K562 (cell line): ENCODE results near the gene BTG2. TPM values are rescaled to one million over a fixed set of nuclear protein-coding genes. Genes with fewer than 3 reads are reported as not detected.

Experiments used
- ATAC-seq: fragments of 200-7000 bp; cut with Tn5 transposase; 3 replicates; pipeline ENCODE4 v1.9.1; 2020; ENCODE audit warnings: moderate library complexity
- BruUV-seq: library from RNA; stranded (reverse); fragments of 400-500 nt; replicated peaks from 2 replicates; lab custom pipeline; 2021; lab: Mats Ljungman, UMichigan
- CTCF ChIA-PET: fragments of 300-600 bp; formaldehyde crosslinking; extraction: SDS; loops from one replicate; lab custom pipeline; 2021; ENCODE audit warnings: low intra/inter-chr PET ratio; lab: Yijun Ruan, JAX
- POLR2A ChIA-PET: fragments of 300-600, 350-650 bp; sonication (Branson Sonifier 250); formaldehyde crosslinking; extraction: SDS; loops from one replicate; lab custom pipeline; 2021; ENCODE audit warnings: antibody characterized with exemption, inconsistent platforms; lab: Yijun Ruan, JAX
- DNase-seq, 4 experiments: peaks; one replicate each; pipeline versions ENCODE4 v3.0.0 to v3.0.0-alpha.2; 2011 to 2018; ENCODE audit warnings: low spot score in 3 of 4, mixed read lengths in 3 of 4; ENCODE audit errors: extremely low read depth in 1 of 4
- FAIRE-seq: peaks from 2 replicates; lab custom pipeline; 2011; peaks lifted over from hg19 to GRCh38; lab: Jason Lieb, UNC
- H2AFZ ChIP-seq: 2 replicates; pipeline ENCODE4 v1.6.0; 2011; ENCODE audit warnings: low read depth, low read length, control low read depth, inconsistent platforms
- H3K27ac ChIP-seq: fragments of 200-600 bp; 3 replicates; pipeline ENCODE4 v1.8.0; 2011; ENCODE audit warnings: low read depth, mild to moderate bottlenecking, control low read depth, inconsistent platforms, low read length, moderate library complexity, mixed read lengths; ENCODE audit errors: extremely low read depth
- H3K27me3 ChIP-seq, 2 experiments: fragments of 300-600 bp in 1 of 2; 2 replicates in 1 of 2; 3 replicates in 1 of 2; pipeline versions ENCODE4 v1.6.0 to v1.8.0; 2011; ENCODE audit warnings: inconsistent platforms in 2 of 2, low read length in 2 of 2, mild to moderate bottlenecking in 1 of 2, mixed read lengths in 1 of 2, moderate library complexity in 1 of 2; ENCODE audit not compliant: control insufficient read depth in 2 of 2, insufficient read depth in 2 of 2
- H3K36me3 ChIP-seq: fragments of 300-600 bp; 3 replicates; pipeline ENCODE4 v1.8.0; 2011; ENCODE audit warnings: mild to moderate bottlenecking, low read length, inconsistent platforms; ENCODE audit not compliant: control insufficient read depth, insufficient read depth
- H3K4me1 ChIP-seq, 2 experiments: fragments of 200-600 bp in 1 of 2; replicated peaks in 1 of 2; 2 replicates in 1 of 2; 3 replicates in 1 of 2; pipeline versions ENCODE4 v1.5.1 to v1.8.0; 2011; ENCODE audit warnings: inconsistent platforms in 2 of 2, low read length in 2 of 2, mild to moderate bottlenecking in 1 of 2, mixed read lengths in 1 of 2, moderate library complexity in 1 of 2; ENCODE audit not compliant: control insufficient read depth in 2 of 2, insufficient read depth in 2 of 2
- H3K4me2 ChIP-seq: 2 replicates; pipeline ENCODE4 v1.6.1; 2011; ENCODE audit warnings: low read length, control low read depth, inconsistent platforms, mixed read lengths; ENCODE audit not compliant: insufficient read depth
- H3K4me3 ChIP-seq: fragments of 200-600 bp; sonication (generic), shearing (Covaris generic); 2 replicates; pipeline ENCODE4 v1.5.1; 2016; ENCODE audit warnings: control low read depth, inconsistent platforms
- H3K79me2 ChIP-seq: fragments of 200-600 bp; 3 replicates; pipeline ENCODE4 v1.8.0; 2011; ENCODE audit warnings: low read length, inconsistent platforms; ENCODE audit not compliant: control insufficient read depth, insufficient read depth
- H3K9ac ChIP-seq, 2 experiments: 2 replicates each; pipeline versions ENCODE4 v1.6.0 to v1.6.1; 2011; ENCODE audit warnings: low read depth in 2 of 2, low read length in 2 of 2, control low read depth in 1 of 2, inconsistent platforms in 1 of 2, mild to moderate bottlenecking in 1 of 2, mixed read lengths in 1 of 2; ENCODE audit not compliant: insufficient read depth in 1 of 2
- H3K9me1 ChIP-seq: one replicate; pipeline ENCODE4 v1.6.0; 2011; ENCODE audit warnings: inconsistent platforms, mild to moderate bottlenecking, low read length, moderate library complexity; ENCODE audit not compliant: control insufficient read depth, insufficient read depth
- H3K9me3 ChIP-seq: replicated peaks from 2 replicates; pipeline ENCODE4 v1.5.1; 2011; ENCODE audit warnings: low read depth, low read length, inconsistent platforms; ENCODE audit not compliant: control insufficient read depth, insufficient read depth
- H4K20me1 ChIP-seq: replicated peaks from 2 replicates; pipeline ENCODE4 v1.6.1; 2011; ENCODE audit warnings: low read length, inconsistent platforms, mixed read lengths; ENCODE audit not compliant: control insufficient read depth, insufficient read depth
- CBX2 ChIP-seq: fragments of 200-600 bp; sonication (generic); IDR thresholded peaks from one replicate; pipeline ENCODE4 v1.6.1; 2012; ENCODE audit warnings: mild to moderate bottlenecking, low read length, inconsistent platforms; ENCODE audit not compliant: insufficient read depth, poor library complexity, severe bottlenecking
- FOXK2 ChIP-seq, 2 experiments: fragments of 450-650 bp; IDR thresholded peaks in 1 of 2; conservative IDR thresholded peaks in 1 of 2; 2 replicates each; pipeline ENCODE4 v1.6.1; 2016; ENCODE audit warnings: low read depth in 2 of 2, mild to moderate bottlenecking in 1 of 2
- GABPB2 ChIP-seq: fragments of 250-450 bp; sonication (Bioruptor Pico); conservative IDR thresholded peaks from 2 replicates; pipeline ENCODE4 v1.5.1; 2021; ENCODE audit warnings: mild to moderate bottlenecking
- GMEB1 ChIP-seq: fragments of 250-450 bp; sonication (Bioruptor Pico); IDR thresholded peaks from 2 replicates; pipeline ENCODE4 v1.4.0; 2020; ENCODE audit warnings: mild to moderate bottlenecking
- GTF2B ChIP-seq: IDR thresholded peaks from 2 replicates; pipeline ENCODE4 v1.6.1; 2011; ENCODE audit not compliant: insufficient read length; ENCODE audit errors: extremely low read depth
- HNRNPK ChIP-seq: fragments of 200-400 bp; formaldehyde crosslinking; IDR thresholded peaks from one replicate; pipeline ENCODE4 v1.6.1; 2018; ENCODE audit warnings: mild to moderate bottlenecking, low read depth, low read length; ENCODE audit not compliant: poor library complexity, severe bottlenecking
- PHTF2 ChIP-seq: fragments of 250-450 bp; sonication (Bioruptor Pico); IDR thresholded peaks from 2 replicates; pipeline ENCODE4 v1.5.0; 2021; ENCODE audit warnings: mild to moderate bottlenecking
- WGBS: fragments of 100-300 bp; shearing (Covaris generic); methylation state at CpG from one replicate; pipeline ENCODE4 v1.1.6; 2016; ENCODE audit warnings: low coverage, mixed read lengths; ENCODE audit not compliant: insufficient coverage; ENCODE audit errors: missing lambda C conversion rate; 5-methylcytosine and 5-hydroxymethylcytosine counted together
- in situ Hi-C: fragments of 300-500 bp; cut with MboI; formaldehyde crosslinking; loops from 4 replicates; pipeline ENCODE4 v1.15.0; 2018; ENCODE audit warnings: inconsistent platforms, mixed read lengths
- intact Hi-C: fragments of 100-400 bp; cut with micrococcal nuclease; formaldehyde crosslinking; loops from 2 replicates; pipeline ENCODE4 v1.14.2; 2022
- polyA plus RNA-seq, 8 experiments: library from polyadenylated mRNA; depleted of rRNA in 4 of 8; stranded (reverse) in 5 of 8; unstranded in 3 of 8; fragments of >200 nt; fragmentation: Nextera tagmentation in 2 of 8; fragmentation: Illumina TruSeq in 1 of 8; extraction: Ambion mirVana in 2 of 8; extraction: Trizol in 1 of 8; gene quantifications; 2 replicates each; pipeline versions ENCODE4 v1.2.1 to v1.2.3, GENCODE V29; 2011 to 2014; ENCODE audit warnings: inconsistent platforms in 1 of 8, missing spikeins in 1 of 8
- total RNA-seq, 7 experiments: library from RNA; depleted of rRNA in 6 of 7; stranded (reverse); fragments of >200 nt in 6 of 7; fragmentation: Illumina TruSeq in 2 of 7; extraction: Trizol in 2 of 7; gene quantifications; 2 replicates each; pipeline versions ENCODE4 v1.2.1 to v1.2.3, GENCODE V29; 2011 to 2021; ENCODE audit warnings: low replicate concordance in 1 of 7

BTG2 gene
- total and polyA plus RNA-seq, 9 of the 15 experiments (the other 6 are each of a cell fraction or from before 2014, with no cell fraction given): 2.3 to 41.9 (median 8.7) TPM

GRCh38 chr1:203284411-203285123 is 20.8 kb upstream of the BTG2 start:
- intact Hi-C loops: no loop called here
- Histone ChIP-seq H3K4me3 (no peak overlapping the region), H2AFZ (no peak overlapping the region), H3K79me2 (no peaks in the 10 kb centered on the region), H3K4me2 (no peak overlapping the region), H3K9me1 (no peaks in the 10 kb centered on the region), H3K36me3 (no peaks in the 10 kb centered on the region), H3K9me3 (no peaks in the 10 kb centered on the region), H4K20me1 (no peaks in the 10 kb centered on the region), H3K9ac (no peak overlapping the region), H3K27ac (no peak overlapping the region), H3K4me1 (peaks cover 29 to 55% of the 10 kb centered on the region in 2 experiments), H3K27me3 (no peaks in the 10 kb centered on the region)
- no peak for ATAC-seq
- TF ChIP-seq FOXK2 (conservative IDR thresholded peaks at IDR 0.05 in 1 of 2, IDR thresholded peaks at IDR 0.05 in 1 of 2; ENCODE audit: low read depth in 2 of 2) (no peak), GABPB2 (CRISPR knock-in tag) (no peak), HNRNPK (no peak), GTF2B (no peak), CBX2 (no peak), PHTF2 (CRISPR knock-in tag) (no peak), GMEB1 (no peak)
- no peak for DNase-seq
- 38% methylated on average over 11 of the region's 11 CpGs for WGBS
- no TSS peak for BruUV-seq
- ChIA-PET CTCF (interaction anchor here (1.1 kb wide), 1 partner anchor 55 kb away, joined by 5 read pairs; no protein-coding TSS in a partner anchor), POLR2A (interaction anchor here (1.3 kb wide), 1 partner anchor 10 kb away, joined by 6 read pairs; no protein-coding TSS in a partner anchor)
- in situ Hi-C loops: no loop called here
- no peak for FAIRE-seq
